Large intestine (tissue), 3 donors: ENCODE results near the gene TMEM44. TPM values are rescaled to one million over a fixed set of nuclear protein-coding genes. Genes with fewer than 3 reads are reported as not detected.

Source experiments
- DNase-seq, 2 donors: peaks; one replicate each; pipeline versions ENCODE4 v3.0.0 to v3.0.0-alpha.2; 2013
- H3K27ac ChIP-seq: one replicate; pipeline ENCODE4 v1.5.1; 2013; ENCODE audit warnings: low read length
- H3K27me3 ChIP-seq: 2 replicates; pipeline ENCODE4 v1.6.1; 2013; ENCODE audit warnings: low read length; ENCODE audit not compliant: control insufficient read depth, insufficient read depth
- H3K36me3 ChIP-seq: 2 replicates; pipeline ENCODE4 v1.6.1; 2013; ENCODE audit warnings: low read length; ENCODE audit not compliant: control insufficient read depth, insufficient read depth
- H3K4me1 ChIP-seq: one replicate; pipeline ENCODE4 v1.6.1; 2013; ENCODE audit warnings: low read length; ENCODE audit not compliant: control insufficient read depth, insufficient read depth
- H3K4me3 ChIP-seq: one replicate; pipeline ENCODE4 v1.5.1; 2013; ENCODE audit warnings: low read length
- H3K9me3 ChIP-seq: one replicate; pipeline ENCODE4 v1.6.1; 2013; ENCODE audit warnings: mild to moderate bottlenecking, low read depth, low read length, moderate library complexity; ENCODE audit not compliant: control insufficient read depth
- WGBS: methylation state at CpG from one replicate; pipeline ENCODE4 v1.1.5; 2013; ENCODE audit warnings: low lambda C conversion rate; ENCODE audit not compliant: insufficient coverage; 5-methylcytosine and 5-hydroxymethylcytosine counted together
- polyA plus RNA-seq: library from polyadenylated mRNA; unstranded; fragments of 120-200 nt; gene quantifications from one replicate; pipeline ENCODE4 v1.2.1, GENCODE V29; 2013

TMEM44 gene
- polyA plus RNA-seq, 1 donor, result 18.5 TPM

GRCh38 chr3:194671900-194672808 is 38.9 kb upstream of the TMEM44 start, which contains the start of gene LSG1:
TSS of gene LSG1 (minus strand) at chr3:194672191. CDS start at chr3:194672162, 29 bp downstream.
- DNase-seq, result peak; percentile 93 to 96
- Histone ChIP-seq H3K27me3 (peaks cover 9% of the 10 kb centered on the region), H3K27ac (peak within 1 kb of the TSS; percentile 93), H3K9me3 (no peaks in the 10 kb centered on the region), H3K36me3 (peaks cover 14% of the 10 kb centered on the region), H3K4me1 (peaks cover 11% of the 10 kb centered on the region), H3K4me3 (peak within 1 kb of the TSS; percentile 81)
- 0% methylated on average over 1 of the region's 57 CpGs for WGBS

- Histone ChIP-seq H3K4me3 (peak overlapping the region; percentile 81), H3K27ac (peak overlapping the region; percentile 93), H3K36me3 (peaks cover 16% of the 10 kb centered on the region), H3K27me3 (peaks cover 9% of the 10 kb centered on the region), H3K9me3 (no peaks in the 10 kb centered on the region), H3K4me1 (peaks cover 11% of the 10 kb centered on the region)
- no CpG with 5 or more reads among the region's 5 CpGs for WGBS
- DNase-seq, result peak in 1 of 2 donors; percentile 61
These were observed 38.3 kb upstream of the TMEM44 start for GRCh38 chr3:194671511-194671899.

- peaks cover 43% of the 10 kb centered on the region for H3K36me3 ChIP-seq
- no peaks in the 10 kb centered on the region for H3K9me3 ChIP-seq
- DNase-seq, result no peak
- peaks cover 9% of the 10 kb centered on the region for H3K4me1 ChIP-seq
- no peak overlapping the region for H3K4me3 ChIP-seq
- WGBS, result no CpG with 5 or more reads among the region's 7 CpGs
- H3K27ac ChIP-seq, result no peak overlapping the region
- no peaks in the 10 kb centered on the region for H3K27me3 ChIP-seq
These were observed 34.1 kb upstream of the TMEM44 start for GRCh38 chr3:194667363-194667762.

GRCh38 chr3:194664857-194665256 is 31.6 kb upstream of the TMEM44 start:
- no peak overlapping the region for H3K27ac ChIP-seq
- no peak for DNase-seq
- WGBS, result 100% methylated on average over 1 of the region's 7 CpGs
- H3K27me3 ChIP-seq, result no peaks in the 10 kb centered on the region
- peaks cover 58% of the 10 kb centered on the region for H3K36me3 ChIP-seq
- no peaks in the 10 kb centered on the region for H3K9me3 ChIP-seq
- no peaks in the 10 kb centered on the region for H3K4me1 ChIP-seq
- H3K4me3 ChIP-seq, result no peak overlapping the region

- Histone ChIP-seq H3K27me3 (no peaks in the 10 kb centered on the region), H3K4me3 (no peak overlapping the region), H3K27ac (no peak overlapping the region), H3K9me3 (no peaks in the 10 kb centered on the region), H3K4me1 (no peaks in the 10 kb centered on the region), H3K36me3 (peaks cover 59% of the 10 kb centered on the region)
- no peak for DNase-seq
- no CpG with 5 or more reads among the region's 6 CpGs for WGBS
These were observed 28.7 kb upstream of the TMEM44 start for GRCh38 chr3:194661946-194662345.

GRCh38 chr3:194661374-194661773 is 28.2 kb upstream of the TMEM44 start:
- WGBS, result no CpG with 5 or more reads among the region's 3 CpGs
- Histone ChIP-seq H3K36me3 (peaks cover 57% of the 10 kb centered on the region), H3K27ac (no peak overlapping the region), H3K9me3 (no peaks in the 10 kb centered on the region), H3K4me1 (no peaks in the 10 kb centered on the region), H3K27me3 (no peaks in the 10 kb centered on the region), H3K4me3 (no peak overlapping the region)
- DNase-seq, result no peak

- Histone ChIP-seq H3K27ac (no peak overlapping the region), H3K4me1 (no peaks in the 10 kb centered on the region), H3K4me3 (no peak overlapping the region), H3K27me3 (no peaks in the 10 kb centered on the region), H3K9me3 (no peaks in the 10 kb centered on the region), H3K36me3 (peaks cover 48% of the 10 kb centered on the region)
- no peak for DNase-seq
- WGBS, result no CpG with 5 or more reads among the region's 7 CpGs
These were observed 26.6 kb upstream of the TMEM44 start for GRCh38 chr3:194659778-194660177.

GRCh38 chr3:194658477-194659242 is 25.4 kb upstream of the TMEM44 start:
- WGBS, result no CpG with 5 or more reads among the region's 5 CpGs
- no peak overlapping the region for H3K27ac ChIP-seq

GRCh38 chr3:194657439-194657838 is 24.2 kb upstream of the TMEM44 start:
- WGBS, result 100% methylated on average over 1 of the region's 7 CpGs
- Histone ChIP-seq H3K36me3 (peaks cover 52% of the 10 kb centered on the region), H3K27me3 (no peaks in the 10 kb centered on the region), H3K4me3 (no peak overlapping the region), H3K27ac (no peak overlapping the region), H3K4me1 (no peaks in the 10 kb centered on the region), H3K9me3 (no peaks in the 10 kb centered on the region)
- DNase-seq, result peak in 1 of 2 donors; percentile 20

More at GRCh38 chr3:194658477-194659242, 25.4 kb upstream of the TMEM44 start:
- H3K9me3 ChIP-seq, result no peaks in the 10 kb centered on the region
- peaks cover 48% of the 10 kb centered on the region for H3K36me3 ChIP-seq
- H3K27me3 ChIP-seq, result no peaks in the 10 kb centered on the region
- no peaks in the 10 kb centered on the region for H3K4me1 ChIP-seq
- no peak overlapping the region for H3K4me3 ChIP-seq
- DNase-seq, result no peak

- DNase-seq, result no peak
- H3K4me1 ChIP-seq, result no peaks in the 10 kb centered on the region
- H3K36me3 ChIP-seq, result peaks cover 63% of the 10 kb centered on the region
- no peaks in the 10 kb centered on the region for H3K27me3 ChIP-seq
- no peak overlapping the region for H3K4me3 ChIP-seq
- no peak overlapping the region for H3K27ac ChIP-seq
- WGBS, result 100% methylated on average over 3 of the region's 5 CpGs
- H3K9me3 ChIP-seq, result no peaks in the 10 kb centered on the region
These were observed 21.2 kb upstream of the TMEM44 start for GRCh38 chr3:194654443-194654842.
